Choroid plexus epithelial cell (primary cell): ENCODE data around the gene TBC1D24.
"Not testable (repeated sequence)": the region's sequence is repeated elsewhere in the genome, so short reads cannot be mapped to it uniquely, and the experiment has no call there.

ENCODE experiments used
- DNase-seq: peaks from one replicate; pipeline ENCODE4 v3.0.0-alpha.2; 2010; ENCODE audit warnings: low read depth
- H3K4me3 ChIP-seq: 2 replicates; pipeline ENCODE4 v1.5.1; 2011; ENCODE audit warnings: low read depth, mild to moderate bottlenecking, control low read depth, low read length, moderate library complexity
- TF ChIP-seq, protein P1 (sequence below): conservative IDR thresholded peaks from 2 replicates; pipeline ENCODE4 v1.5.1; 2011; ENCODE audit warnings: low read depth, mild to moderate bottlenecking, control low read depth, inconsistent platforms, low read length, moderate library complexity

TBC1D24 gene

DNA sequence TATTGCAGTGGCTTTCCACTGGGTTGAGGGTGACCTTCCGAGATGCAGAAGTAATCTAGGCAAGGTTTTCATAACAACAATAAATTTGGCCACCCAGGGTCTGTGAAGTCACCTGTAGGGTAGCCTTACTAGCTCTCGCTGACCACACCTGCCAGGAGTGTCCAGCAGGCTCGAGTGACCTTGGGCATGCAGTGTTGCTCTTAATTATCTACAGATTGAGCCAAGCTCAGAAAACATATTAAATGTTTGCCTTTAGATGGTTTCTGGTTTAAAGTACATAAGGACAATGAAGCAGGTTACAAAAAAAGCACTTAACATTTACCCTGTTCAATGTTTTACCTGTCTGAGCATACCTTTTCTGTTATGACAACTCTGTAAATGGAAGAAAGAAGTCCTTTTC, 1.8 kb downstream of the TBC1D24 start:
- TF ChIP-seq, protein P1, sequence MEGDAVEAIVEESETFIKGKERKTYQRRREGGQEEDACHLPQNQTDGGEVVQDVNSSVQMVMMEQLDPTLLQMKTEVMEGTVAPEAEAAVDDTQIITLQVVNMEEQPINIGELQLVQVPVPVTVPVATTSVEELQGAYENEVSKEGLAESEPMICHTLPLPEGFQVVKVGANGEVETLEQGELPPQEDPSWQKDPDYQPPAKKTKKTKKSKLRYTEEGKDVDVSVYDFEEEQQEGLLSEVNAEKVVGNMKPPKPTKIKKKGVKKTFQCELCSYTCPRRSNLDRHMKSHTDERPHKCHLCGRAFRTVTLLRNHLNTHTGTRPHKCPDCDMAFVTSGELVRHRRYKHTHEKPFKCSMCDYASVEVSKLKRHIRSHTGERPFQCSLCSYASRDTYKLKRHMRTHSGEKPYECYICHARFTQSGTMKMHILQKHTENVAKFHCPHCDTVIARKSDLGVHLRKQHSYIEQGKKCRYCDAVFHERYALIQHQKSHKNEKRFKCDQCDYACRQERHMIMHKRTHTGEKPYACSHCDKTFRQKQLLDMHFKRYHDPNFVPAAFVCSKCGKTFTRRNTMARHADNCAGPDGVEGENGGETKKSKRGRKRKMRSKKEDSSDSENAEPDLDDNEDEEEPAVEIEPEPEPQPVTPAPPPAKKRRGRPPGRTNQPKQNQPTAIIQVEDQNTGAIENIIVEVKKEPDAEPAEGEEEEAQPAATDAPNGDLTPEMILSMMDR = no peak
- DNase-seq = no peak
- no peak overlapping the region for H3K4me3 ChIP-seq

DNA sequence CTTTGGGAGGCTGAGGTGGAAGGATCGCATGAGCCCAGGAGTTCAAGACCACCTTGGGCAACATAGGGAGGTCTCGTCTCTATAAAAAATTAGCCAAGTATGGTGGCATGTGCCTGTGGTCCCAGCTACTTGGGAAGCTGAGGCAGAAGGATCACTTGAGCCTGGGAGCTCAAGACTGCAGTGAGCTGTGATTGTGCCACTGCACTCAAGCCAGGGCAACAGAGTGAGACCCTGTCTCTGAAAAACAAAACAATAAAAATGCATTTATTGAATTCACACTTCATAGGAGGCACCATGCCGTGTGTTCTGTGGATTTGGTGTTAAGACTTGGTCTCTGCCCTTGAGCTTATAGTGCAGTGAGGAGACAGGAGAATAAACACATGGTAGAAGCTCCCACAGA, 2.4 kb downstream of the TBC1D24 start:
- TF ChIP-seq, protein P1 = no peak
- no peak for DNase-seq
- no peak overlapping the region for H3K4me3 ChIP-seq

DNA sequence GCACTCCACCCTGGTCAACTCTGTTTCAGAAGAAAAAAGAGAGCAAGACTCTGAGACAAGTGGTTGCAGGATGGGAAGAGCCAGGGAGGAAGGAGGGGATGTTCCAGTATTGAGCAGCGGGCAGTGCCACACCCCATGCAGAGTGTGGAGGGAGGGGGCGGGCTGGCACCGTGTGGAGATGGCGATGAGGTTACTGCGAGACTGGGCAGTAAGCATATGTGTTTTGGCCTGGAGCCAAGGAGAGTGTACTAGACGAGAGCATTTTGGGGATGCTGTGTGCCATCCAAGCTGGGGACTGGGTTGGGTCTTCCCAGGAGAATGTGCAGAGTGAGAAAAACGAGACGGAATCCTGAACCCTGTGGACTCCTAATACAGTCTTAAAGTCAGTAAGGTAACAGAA, 3.4 kb downstream of the TBC1D24 start:
- TF ChIP-seq, protein P1 = no peak
- no peak overlapping the region for H3K4me3 ChIP-seq

DNA sequence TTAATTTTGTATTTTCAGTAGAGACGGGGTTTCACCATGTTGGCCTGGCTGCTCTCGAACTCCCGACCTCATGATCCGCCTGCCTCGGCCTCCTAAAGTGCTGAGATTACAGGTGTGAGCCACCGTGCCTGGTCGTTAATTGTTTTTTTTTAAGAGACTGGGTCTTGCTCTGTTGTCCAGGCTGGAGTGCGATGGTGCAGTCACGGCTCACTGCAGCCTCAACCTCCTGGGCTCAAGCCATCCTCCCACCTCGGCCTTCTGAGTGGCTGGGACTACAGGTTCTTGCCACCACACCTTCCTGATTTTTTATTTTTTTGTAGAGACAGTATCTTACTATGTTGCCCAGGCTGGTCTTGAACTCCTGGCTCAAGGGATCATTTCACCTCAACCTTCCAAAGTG, 5.1 kb downstream of the TBC1D24 start:
- H3K4me3 ChIP-seq, DNase-seq: not testable (repeated sequence)

More for the DNA sequence above, 3.4 kb downstream of the TBC1D24 start:
- no peak for DNase-seq

DNA sequence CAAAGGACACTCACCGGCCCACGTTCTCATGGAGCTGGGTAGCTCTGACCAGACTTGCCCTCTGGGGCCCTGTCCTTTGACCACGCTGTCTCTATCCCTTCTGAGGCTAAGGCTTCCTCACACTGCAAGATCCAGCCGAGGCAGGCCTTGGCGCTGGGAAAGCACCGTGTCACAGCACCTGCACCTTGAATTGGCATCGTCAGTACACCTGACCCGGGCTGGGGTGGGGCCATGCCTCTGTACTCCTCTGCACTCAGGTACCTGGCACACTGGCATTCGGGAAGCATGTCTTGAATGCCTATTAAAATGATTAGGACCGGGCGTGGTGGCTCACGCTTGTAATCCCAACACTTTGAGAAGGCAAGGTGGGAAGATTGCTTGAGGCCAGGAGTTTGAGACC, 6.0 kb downstream of the TBC1D24 start:
- DNase-seq = no peak
- TF ChIP-seq, protein P1 = no peak
- H3K4me3 ChIP-seq = no peak overlapping the region

DNA sequence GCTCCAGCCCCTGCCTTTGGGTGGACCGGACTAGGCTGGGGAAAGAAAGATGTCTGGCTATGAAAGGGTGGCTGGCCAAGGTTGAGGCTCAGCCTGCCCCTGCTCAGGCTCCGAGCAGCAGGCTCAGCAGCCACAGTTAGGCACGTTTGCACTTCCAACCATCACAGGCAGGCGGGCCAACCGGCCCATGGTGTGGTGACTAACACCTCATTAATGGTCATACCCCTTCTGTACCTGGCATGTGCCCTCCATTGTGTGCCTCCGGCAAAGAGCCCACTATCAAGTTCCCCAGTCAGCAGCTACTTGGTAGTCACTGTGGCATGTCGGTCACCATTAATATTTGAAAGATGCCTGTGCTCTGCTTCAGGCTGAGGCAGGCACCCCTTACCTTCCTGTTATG, 6.7 kb downstream of the TBC1D24 start:
- H3K4me3 ChIP-seq = no peak overlapping the region
- TF ChIP-seq, protein P1 = no peak
- no peak for DNase-seq

DNA sequence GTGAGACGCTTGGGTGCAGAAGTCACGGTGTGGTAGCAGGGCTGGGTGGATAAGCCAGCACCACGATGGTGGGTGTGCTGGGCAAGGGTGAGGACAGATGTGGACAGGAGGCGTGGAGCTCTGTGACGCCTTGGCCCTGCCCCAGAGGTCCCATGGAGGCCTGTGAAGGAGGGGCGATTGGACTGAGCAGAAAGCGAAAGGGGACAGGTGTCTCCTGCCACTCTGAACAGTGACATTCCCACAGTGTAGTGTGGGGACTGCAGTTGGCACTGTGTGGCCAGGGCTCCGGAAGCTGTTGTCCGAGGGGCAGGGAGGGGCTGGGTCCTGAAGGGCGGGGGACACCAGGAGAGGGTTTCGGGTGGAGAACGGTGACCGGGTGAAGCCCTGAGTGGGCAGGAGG, 7.3 kb downstream of the TBC1D24 start:
- H3K4me3 ChIP-seq = no peak overlapping the region
- no peak for DNase-seq
- TF ChIP-seq, protein P1 = no peak
